SIG-M5 treated with dmso at 0.1 percent for 504 hours (cell line): ENCODE data around the gene GATAD2B.
"Not testable (repeated sequence)": the region's sequence is repeated elsewhere in the genome, so short reads cannot be mapped to it uniquely, and the experiment has no call there.

Experiments
- DNase-seq: peaks from one replicate; lab custom pipeline; 2025; ENCODE audit not compliant: unreplicated experiment; lab: John Stamatoyannopoulos, UW

Gene GATAD2B

DNA sequence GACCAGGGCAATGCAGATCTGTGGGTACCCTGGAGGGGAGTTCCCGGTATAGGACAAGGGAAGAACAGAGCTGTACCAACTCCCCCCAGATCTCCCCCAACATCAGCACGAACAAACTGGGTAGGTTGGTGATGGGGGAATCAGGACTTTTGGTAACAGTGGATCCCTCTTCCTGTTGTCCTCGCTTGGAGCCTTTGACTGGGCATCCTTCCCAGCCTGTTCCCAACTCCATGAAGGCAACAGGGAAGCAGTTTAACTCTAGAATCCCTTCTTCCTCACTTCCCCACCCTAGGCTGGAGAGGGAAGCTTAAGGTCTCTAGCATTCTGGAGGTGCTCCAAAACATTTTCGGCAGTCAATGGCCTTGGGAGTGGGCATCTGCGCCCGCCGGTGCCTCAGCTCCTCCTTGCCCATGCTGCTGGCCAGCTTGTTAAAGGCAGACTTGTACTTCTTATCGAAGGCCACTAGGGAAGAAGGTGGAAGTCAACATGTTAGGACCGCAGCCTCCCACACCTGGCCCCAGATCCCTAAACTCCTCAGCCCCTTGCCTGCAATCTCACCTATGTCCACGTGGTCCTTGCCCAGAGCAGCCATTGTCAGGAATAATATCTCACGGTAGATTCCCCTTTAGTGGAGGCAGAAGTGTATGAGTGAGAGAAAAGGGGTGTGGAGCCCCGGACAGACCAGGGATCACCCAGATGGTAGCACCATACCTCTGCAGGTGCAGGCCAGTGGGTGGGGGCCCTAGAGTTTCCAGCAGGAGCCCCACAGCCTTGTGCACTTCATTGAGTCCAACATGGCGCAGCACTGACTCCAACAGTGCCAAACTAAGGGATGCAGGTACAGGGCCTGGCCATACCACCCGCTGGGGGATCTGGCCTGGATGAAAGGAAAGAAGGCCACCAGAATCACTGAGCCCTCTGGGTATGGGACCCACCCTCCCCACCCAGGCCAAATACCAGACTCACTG is 7.5 kb upstream of the GATAD2B start:
- no peak for DNase-seq

DNA sequence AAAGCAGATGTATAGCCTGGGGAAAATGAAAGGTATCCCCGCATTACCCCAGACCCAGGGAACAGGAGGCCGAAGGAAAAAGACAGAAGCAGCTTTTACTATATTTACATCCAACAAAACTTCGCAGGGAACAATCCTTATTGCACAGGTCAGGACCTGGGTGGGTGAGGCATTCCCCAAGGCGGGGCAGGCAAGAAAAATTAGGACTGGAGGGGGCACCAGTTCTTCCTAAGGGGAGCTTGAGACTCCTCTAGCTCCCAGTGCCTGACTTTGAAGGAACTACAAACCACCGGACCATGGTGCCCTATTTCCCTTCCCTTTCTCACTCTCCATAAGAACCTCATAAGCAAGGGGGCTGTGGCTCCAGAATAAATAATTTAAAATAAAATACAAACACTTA is 6.7 kb upstream of the GATAD2B start:
- DNase-seq = no peak

DNA sequence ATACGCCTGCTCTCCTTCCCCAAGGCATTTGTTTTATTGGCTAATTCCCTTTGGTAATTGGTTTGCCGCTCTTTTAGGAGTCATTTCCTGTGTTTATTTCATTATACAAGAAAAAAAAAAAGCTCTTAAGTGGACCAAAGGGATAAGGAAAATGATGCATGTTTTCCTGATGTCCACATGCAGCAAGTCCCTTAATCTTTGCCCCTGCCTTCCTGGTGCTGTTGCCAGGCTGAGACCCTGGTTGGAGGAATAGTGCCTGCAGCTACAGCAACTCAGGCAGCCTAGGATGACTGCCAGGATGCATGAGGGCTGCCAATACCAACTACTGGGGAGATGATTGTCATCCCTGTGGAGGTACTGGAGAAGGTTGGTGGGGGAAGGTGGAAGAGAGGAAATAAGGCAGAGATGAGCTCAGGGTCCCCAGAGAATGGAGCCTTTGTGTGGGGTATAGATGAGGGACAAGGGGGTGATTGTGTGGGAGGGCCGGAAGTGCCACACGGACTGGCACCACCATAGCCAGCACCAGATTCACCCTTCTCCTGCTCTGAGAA is 6.1 kb upstream of the GATAD2B start:
- DNase-seq = no peak

DNA sequence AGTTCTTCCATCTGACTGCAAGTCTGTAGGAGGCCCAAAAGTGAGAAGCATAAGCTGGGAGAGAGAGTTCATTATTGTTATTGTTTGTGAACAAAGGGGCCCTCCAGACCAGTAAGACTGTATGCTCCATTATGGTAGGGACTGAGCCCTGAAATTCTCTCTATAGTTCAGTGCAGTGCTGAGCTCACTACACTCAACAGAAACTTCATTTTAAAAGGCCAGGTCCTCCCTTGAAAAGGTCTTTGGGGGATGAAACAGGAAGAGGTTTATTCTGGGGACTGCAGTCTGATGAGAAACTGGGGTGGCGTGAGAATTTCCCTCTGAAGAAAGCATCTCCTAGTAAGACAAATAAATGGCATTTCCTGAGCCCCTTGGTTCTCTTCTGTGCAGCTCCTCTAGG is 5.5 kb upstream of the GATAD2B start:
- DNase-seq = no peak

DNA sequence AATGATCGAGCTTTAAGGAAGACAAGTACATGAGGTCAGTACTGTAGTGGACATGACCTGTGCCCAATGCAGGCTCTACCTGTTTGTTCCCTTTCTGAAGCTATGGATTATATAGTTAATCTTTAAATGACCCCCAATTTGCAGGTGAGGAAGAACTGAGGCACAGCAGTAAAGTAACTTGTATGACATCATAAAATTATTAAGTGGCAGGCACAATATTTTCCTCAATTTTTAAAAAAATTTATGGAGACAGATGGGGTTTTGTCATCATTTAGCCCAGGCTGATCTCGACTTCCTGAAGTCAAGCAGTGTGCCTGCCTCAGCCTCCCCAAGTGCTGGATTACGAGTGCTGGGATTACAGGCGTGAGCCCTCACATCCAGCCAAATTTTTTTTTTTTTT is 3.6 kb upstream of the GATAD2B start:
- DNase-seq = no peak

DNA sequence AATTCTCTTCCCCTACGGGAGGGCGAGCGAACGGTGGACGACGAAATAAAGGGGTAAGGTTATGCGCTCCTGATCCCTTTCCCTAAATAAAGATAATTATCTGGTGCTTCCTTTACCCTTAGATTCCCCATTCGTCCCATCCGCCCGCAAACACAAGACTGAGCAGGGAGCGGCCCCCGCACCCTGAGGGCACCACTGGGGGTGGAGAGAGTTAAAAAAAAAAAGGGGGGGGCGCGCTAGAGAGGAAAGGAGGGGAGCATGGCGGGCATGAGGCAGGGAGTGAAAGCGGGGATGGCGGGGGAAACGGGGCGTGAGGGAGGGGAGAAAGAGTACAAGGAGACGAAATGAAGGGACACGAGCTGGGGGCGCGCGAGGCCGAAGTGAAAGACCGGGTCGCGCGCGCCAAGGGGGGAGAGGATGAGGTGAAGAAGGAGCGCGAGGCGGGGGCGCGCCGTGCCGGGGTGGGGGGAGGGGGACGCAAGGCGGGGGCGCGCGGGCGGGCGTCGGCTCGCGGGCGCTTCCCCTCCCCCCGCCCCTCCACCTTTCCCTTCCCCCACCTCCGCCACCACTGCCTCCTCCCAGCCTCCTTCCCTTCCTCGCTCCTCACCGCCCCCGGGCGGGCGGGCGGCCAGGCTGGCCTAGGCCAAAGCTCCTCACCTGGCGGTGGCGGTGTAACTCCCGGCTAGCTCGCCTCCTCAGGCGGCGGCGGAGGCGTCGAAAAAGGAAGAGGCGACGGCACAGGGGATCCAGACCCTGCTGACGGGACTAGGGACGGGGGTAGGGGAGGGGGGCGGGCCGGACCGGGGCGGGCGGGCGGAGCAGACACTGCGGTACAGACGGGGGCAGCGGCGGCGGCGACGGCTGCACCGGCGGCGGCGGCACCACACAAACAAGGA is 448 bp downstream of the GATAD2B start:
- DNase-seq = peak; percentile 77

DNA sequence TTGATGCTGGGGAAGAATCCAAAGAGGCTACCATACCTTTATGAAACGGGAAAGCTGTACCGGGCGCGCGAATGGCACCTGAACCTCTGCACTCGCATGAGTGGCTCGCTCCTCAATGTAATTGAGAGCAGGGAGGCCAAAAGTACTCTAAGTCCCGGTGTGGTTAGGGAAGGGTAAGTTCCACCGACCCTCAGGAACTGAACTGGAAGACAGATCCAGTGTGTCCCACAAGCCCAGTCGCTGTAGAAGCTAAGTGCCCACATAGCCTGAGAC is 1.0 kb downstream of the GATAD2B start:
- peak; percentile 54 for DNase-seq

DNA sequence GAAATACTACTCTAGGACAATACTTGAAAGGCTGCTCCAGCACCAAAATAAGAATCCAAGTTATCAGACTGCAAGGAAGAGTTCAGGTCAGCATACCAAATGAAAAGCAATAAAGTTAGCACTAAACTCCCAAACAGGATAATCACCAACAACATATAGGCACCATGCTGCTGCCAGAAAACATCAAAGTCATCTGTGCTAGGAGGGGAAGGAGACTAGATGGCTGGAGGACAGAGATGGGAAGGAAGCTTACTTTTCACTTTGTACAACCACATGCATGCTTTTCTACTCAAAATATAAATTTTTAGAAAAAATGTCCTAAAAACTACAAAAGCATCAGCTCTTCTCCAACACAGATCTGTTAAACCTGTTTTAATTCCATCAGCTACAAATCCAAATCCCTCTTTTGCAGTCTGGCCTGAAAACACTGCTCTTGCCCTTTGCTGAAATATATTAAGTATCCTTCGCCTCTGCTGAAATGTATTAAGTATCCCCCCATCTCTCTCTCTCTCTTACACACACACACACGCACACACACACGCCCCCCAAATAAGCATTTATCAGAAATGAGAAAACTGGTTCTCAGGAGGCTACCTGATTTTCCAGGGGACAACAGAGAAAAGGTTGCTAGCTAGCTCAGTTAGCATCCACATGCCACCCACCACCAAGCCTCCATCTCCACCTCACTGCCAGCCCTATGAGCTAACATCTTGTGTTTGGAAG is 1.5 kb downstream of the GATAD2B start:
- DNase-seq = no peak

DNA sequence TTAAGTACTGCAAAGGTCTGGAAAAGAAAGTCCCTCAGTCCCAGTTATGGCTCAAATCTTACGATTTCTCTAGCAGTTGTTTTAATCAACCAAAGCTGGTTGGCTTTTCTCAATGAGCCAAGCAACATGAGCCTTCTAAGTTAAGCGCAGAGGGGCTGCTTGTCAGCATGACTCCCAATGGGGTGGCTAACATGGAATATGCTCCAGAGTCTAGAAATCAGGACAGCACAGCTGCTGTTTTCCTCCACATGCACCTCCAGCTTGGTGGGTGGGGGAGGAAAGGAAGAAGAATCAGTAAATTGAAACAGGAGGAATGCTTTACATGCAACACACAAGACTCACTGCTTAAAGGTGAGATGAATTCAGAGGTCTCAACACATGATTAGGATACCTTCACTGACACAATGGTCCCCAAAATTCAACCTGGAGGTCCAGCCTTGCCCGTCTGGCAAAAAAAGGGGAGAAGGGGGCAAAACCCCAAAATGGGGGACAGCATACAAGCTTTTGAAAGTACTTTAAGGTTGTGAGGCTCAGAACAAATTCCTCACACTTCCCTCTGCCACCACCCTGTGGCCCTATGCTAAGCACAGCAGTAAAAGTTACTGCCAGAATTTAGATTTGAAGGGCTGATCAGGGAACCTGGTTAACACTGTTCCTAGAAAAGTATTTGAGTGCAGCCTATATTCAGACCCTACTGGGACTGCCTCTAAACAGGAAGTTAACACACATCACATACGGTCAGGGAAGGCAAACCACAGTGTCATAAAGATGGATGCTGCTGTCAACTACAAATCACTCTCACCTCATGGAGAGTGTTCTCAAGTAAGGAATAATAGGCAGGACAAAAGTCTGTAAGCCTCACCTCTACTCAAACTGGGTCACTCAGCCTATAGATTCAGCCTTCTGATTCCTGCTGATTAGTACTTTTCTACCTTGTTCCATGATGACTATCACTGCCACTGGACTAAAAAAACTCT is 2.6 kb downstream of the GATAD2B start:
- DNase-seq = peak; percentile 68

DNA sequence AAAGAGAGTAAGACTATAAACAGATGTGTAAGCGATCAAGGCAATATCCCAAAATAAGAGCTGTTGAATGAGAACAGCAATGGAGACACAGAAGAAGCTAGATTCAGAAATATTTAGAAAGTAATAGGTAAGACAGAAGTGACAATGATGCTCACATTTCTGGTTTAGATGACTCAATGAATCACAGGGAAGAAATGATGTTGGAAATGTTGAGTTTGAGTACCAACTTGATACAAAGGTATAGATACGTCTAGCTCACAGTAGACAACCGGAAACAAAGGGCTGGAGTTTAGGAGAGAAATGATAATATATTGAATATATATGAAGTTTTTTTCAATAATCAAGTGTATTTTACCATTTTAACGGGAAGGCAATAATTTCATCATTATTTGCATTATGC is 6.5 kb downstream of the GATAD2B start:
- DNase-seq = no peak

DNA sequence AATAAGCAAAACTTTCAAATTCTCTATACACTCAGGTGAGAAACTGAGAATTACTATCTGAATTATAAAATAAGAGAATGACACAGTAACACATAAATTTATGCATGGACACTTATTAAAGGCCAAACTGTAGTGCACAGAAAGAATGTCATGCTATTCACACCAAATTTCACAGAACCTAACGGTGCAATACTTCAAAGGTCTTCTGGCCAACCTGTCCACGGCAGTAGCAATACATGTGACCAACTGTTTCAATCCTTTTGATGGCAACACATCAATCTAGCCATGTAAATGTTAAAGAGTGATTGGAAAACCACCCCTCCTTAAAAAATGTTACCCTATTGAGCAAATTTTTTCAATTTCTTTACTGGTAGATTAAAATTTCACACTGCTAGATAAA is 10.4 kb downstream of the GATAD2B start:
- no peak for DNase-seq

DNA sequence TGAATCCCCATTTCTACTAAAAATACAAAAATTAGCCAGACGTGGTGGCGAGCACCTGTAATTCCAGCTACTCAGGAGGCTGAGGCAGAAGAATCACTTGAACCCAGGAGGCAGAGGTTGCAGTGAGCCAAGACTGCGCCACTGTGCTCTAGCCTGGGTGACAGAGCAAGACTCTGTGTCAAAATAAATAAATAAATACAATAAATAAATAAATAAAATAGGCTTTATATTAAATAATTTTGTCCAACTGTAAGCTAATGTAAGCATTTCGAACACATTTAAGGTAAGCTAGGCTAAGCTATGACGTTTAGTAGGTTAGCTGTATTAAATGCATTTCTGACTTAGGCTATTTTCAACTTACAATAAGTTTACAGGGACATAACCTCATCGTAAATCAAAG is 12.2 kb downstream of the GATAD2B start:
- DNase-seq = not testable (repeated sequence)

DNA sequence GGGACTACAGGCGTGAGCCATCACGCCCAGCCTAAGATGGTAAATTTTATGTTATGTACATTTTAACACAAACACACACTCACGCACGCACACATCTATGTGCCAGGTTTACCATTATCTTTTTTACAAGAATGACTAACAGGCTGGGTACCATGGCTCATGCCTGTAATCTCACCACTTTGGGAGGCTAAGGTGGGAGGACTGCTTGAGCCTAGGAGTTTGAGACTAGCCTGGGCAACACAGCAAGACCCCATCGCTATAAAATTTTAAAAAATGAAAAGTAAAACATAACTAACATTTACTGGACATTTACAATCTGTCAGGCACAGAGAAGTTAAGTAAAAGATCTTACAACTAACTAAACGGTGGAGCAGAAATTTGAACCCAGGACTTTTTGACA is 14.7 kb downstream of the GATAD2B start:
- no peak for DNase-seq

DNA sequence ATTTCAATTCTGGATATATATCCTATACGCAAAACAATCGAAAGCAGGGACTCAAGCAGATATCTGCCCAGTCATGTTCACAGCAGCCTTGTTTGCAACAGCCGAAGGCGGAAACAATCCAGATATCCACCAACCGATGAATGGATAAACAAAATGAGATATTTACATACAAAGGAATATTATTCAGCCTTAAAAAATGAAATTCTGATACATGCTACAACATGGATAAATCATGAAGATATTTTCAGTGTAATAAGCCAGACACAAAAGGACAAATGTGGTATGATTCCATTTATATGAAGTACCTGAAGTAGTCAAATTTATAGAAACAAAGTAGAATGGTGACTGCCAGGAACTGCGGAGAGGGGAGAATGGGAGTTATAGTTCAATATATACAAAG is 15.6 kb downstream of the GATAD2B start:
- DNase-seq = no peak

DNA sequence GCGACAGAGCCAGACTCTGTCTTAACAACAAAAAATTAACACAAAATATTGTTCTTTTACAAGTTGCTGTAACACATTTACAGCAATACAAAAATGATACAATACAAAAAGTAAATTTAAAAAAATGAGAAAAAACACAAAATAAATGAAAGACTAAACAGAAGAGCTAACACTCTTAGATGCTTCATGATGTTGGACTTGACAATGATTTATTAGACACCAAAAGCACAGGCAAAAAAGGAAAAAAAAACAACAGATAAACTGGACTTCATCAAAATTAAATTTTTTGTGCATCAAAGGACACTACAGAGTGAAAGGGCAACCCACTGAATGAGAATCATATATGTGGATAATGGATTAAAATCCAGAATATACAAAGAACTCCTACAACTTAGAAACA is 16.4 kb downstream of the GATAD2B start:
- DNase-seq = no peak

DNA sequence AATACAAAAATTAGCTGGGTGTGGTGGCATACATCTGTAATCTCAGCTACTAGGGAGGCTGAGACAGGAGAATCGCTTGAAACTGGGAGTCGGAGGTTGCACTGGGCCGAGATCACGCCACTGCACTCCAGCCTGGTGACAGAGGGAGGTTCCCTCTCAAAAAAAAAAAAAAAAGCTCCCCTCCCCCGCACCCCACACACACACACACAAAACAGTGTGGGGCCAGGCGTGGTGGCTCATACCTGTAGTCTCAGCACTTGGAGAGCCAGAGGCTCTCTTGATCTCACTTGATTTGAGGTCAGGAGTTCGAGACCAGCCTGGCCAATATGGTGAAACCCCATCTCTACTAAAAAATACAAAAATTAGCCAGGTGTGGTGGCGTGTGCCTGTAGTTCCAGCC is 16.9 kb downstream of the GATAD2B start:
- not testable (repeated sequence) for DNase-seq

DNA sequence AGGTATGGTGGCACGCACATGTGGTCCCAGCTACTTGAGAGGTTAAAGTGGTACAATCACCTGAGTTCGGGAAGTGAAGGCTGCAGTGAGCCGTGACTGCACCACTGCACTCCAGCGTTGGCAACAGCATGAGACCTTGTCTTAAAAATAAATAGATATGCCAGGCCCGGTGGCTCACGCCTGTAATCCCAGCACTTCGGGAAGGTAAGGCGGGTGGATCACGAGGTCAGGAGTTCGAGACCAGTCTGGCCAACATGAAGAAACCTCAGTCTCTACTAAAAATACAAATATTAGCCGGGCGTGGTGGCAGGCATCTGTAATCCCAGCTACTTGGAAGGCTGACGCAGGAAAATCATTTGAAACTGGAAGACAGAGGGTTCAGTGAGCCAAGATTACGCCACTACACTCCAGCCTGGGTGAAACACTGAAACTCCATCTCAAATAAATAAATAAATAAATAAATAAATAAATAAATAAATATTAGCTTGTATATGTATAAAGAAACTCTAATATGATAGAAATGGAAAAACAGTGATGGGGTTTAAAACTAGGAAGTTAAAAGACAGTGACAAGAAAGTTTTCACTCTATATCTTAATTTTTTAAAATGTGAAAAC is 18.8 kb downstream of the GATAD2B start:
- no peak for DNase-seq

DNA sequence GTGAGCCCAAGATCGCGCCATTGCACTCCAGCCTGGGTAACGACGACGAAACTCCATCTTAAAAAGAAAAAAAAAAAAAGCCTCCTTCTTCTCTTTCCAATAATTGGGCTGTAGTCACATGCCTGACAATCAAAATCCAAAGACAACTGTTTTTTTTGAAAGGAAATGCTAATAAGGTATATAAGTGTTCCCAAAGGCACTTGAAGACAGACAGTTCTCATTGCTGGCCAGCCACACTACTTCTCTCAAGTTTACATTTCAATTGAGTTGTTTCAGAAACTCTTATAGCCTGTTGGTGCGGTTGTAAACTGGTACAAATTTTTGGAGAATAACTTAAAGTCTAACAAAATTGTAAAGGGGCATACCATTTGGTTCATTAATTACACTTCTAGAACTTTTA is 23.3 kb downstream of the GATAD2B start:
- DNase-seq = no peak

DNA sequence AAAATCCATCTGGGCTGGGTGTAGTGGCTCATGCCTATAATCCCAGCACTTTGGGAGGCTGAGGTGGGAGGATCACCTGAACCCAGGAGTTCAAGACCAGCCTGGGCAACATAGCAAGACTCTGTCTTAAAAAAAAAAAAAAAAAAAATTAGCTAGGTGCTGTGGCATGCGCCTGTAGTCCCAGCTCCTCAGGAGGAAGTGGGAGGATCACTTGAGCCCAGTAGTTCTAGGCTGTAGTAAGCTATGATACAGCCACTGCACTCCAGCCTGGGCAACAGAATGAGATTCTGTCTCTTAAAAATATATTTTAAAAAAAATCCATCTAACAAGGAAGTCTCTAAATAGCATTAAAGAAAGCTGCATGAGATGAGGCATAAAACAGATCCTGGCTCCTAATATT is 26.9 kb downstream of the GATAD2B start:
- not testable (repeated sequence) for DNase-seq

DNA sequence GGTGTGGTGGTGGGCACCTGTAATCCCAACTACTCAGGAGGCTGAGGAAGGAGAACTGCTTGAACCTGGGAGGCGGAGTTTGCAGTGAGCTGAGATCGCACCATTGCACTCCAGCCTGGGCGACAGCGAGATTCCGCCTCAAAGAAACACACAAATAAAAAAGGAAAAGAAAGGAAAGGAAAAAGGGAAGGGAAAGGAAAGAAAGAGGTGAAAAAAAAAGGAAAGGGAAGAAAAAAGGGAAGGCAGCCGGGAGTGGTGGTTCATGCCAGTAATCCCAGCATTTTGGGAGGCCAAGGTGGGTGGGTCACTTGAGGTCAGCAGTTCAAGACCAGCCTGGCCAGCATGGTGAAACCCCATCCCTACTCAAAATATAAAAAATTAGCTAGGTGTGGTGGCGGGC is 31.7 kb downstream of the GATAD2B start:
- not testable (repeated sequence) for DNase-seq
